Spleen (tissue), 7 donors: ENCODE results near the gene TGFB1I1.

Experiments
- POLR2A ChIP-seq, 3 donors: fragments of 450-650 bp; IDR thresholded peaks; one replicate each; pipeline ENCODE4 v1.5.1; 2017; ENCODE audit warnings: antibody characterized with exemption in 3 of 3, mild to moderate bottlenecking in 1 of 3
- TF ChIP-seq, protein P1 (sequence below), 11 experiments: fragments of 200-600 bp in 7 of 11; fragments of 450-650 bp in 4 of 11; sonication (generic) in 4 of 11; IDR thresholded peaks in 8 of 11; conservative IDR thresholded peaks in 3 of 11; 1 replicate in 7 of 11; 2 replicates in 4 of 11; pipeline versions ENCODE4 v1.4.0 to v1.8.0; 2016 to 2021; ENCODE audit warnings: antibody characterized with exemption in 11 of 11, inconsistent platforms in 4 of 11, mild to moderate bottlenecking in 1 of 11
- donor health status: DM: no; HTN: no; CAD: no; lungs with moderate emphysema.
- donor health status: DM: no; HTN: no; CAD: no.
- donor health status: DM: no; HTN: no; CAD: no.

DNA sequence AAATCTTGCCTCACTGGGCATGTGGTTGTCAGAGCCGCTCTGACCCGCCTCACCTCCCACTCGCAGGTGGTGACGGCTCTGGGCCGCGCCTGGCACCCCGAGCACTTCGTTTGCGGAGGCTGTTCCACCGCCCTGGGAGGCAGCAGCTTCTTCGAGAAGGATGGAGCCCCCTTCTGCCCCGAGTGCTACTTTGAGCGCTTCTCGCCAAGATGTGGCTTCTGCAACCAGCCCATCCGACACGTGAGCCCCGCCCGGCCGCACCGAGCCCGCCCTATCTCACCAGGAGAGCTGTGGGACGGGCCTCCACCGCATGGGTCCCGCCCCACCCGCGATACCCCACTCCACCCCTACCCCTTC, 4.0 kb downstream of the TGFB1I1 start:
- TF ChIP-seq, protein P1, sequence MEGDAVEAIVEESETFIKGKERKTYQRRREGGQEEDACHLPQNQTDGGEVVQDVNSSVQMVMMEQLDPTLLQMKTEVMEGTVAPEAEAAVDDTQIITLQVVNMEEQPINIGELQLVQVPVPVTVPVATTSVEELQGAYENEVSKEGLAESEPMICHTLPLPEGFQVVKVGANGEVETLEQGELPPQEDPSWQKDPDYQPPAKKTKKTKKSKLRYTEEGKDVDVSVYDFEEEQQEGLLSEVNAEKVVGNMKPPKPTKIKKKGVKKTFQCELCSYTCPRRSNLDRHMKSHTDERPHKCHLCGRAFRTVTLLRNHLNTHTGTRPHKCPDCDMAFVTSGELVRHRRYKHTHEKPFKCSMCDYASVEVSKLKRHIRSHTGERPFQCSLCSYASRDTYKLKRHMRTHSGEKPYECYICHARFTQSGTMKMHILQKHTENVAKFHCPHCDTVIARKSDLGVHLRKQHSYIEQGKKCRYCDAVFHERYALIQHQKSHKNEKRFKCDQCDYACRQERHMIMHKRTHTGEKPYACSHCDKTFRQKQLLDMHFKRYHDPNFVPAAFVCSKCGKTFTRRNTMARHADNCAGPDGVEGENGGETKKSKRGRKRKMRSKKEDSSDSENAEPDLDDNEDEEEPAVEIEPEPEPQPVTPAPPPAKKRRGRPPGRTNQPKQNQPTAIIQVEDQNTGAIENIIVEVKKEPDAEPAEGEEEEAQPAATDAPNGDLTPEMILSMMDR (IDR thresholded peaks at IDR 0.05 in 8 of 11, conservative IDR thresholded peaks at IDR 0.05 in 3 of 11) = no peak
- no peak for TF ChIP-seq POLR2A (IDR thresholded peaks at IDR 0.05)
